ENCODE data around the gene PNPLA7.

- TF ChIP-seq, protein P1, sequence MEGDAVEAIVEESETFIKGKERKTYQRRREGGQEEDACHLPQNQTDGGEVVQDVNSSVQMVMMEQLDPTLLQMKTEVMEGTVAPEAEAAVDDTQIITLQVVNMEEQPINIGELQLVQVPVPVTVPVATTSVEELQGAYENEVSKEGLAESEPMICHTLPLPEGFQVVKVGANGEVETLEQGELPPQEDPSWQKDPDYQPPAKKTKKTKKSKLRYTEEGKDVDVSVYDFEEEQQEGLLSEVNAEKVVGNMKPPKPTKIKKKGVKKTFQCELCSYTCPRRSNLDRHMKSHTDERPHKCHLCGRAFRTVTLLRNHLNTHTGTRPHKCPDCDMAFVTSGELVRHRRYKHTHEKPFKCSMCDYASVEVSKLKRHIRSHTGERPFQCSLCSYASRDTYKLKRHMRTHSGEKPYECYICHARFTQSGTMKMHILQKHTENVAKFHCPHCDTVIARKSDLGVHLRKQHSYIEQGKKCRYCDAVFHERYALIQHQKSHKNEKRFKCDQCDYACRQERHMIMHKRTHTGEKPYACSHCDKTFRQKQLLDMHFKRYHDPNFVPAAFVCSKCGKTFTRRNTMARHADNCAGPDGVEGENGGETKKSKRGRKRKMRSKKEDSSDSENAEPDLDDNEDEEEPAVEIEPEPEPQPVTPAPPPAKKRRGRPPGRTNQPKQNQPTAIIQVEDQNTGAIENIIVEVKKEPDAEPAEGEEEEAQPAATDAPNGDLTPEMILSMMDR (IDR thresholded peaks at IDR 0.05) = no peak
- TF ChIP-seq POLR2A (IDR thresholded peaks at IDR 0.05) = no peak
These were observed 88.9 kb downstream of the PNPLA7 start for GRCh38 chr9:137461316-137461662.
